ENCODE data around the gene PFN1.
"Not testable (repeated sequence)": the region's sequence is repeated elsewhere in the genome, so short reads cannot be mapped to it uniquely, and the experiment has no call there.

PFN1 gene

GRCh38 chr17:4921320-4921719 lies 27.0 kb downstream of the PFN1 start:
- DNase-seq (ENCODE audit: low read depth, low spot score), result no peak

- DNase-seq (ENCODE audit: low read depth, low spot score), result no peak
Measured at GRCh38 chr17:4920351-4921048, 27.8 kb downstream of the PFN1 start.

- no peak for DNase-seq (ENCODE audit: low read depth, low spot score)
Measured at GRCh38 chr17:4919511-4920047, 28.8 kb downstream of the PFN1 start.

GRCh38 chr17:4914551-4914950 lies 33.8 kb downstream of the PFN1 start:
- not testable (repeated sequence) for DNase-seq (ENCODE audit: low read depth, low spot score)

GRCh38 chr17:4913994-4914393 lies 34.3 kb downstream of the PFN1 start:
- DNase-seq (ENCODE audit: low read depth, low spot score), result no peak

- peak; percentile 34 for DNase-seq (ENCODE audit: low read depth, low spot score)
Measured at GRCh38 chr17:4908711-4909496, 39.4 kb downstream of the PFN1 start.

GRCh38 chr17:4908301-4908700 lies 40.0 kb downstream of the PFN1 start:
- no peak for DNase-seq (ENCODE audit: low read depth, low spot score)

- DNase-seq (ENCODE audit: low read depth, low spot score), result not testable (repeated sequence)
Measured at GRCh38 chr17:4906642-4907041, 41.7 kb downstream of the PFN1 start.

- peak; percentile 56 for DNase-seq (ENCODE audit: low read depth, low spot score)
Measured at GRCh38 chr17:4903051-4903818, 45.1 kb downstream of the PFN1 start, which contains the start of gene CHRNE. Gene CHRNE, minus strand, starts transcription at chr17:4903098. Its CDS starts 35 bp downstream, at chr17:4903063.

GRCh38 chr17:4902540-4902939 lies 45.8 kb downstream of the PFN1 start:
- no peak for DNase-seq (ENCODE audit: low read depth, low spot score)

- no peak for DNase-seq (ENCODE audit: low read depth, low spot score)
Measured at GRCh38 chr17:4901648-4902344, 46.5 kb downstream of the PFN1 start.

GRCh38 chr17:4901108-4901647 lies 47.2 kb downstream of the PFN1 start:
- DNase-seq (ENCODE audit: low read depth, low spot score), result no peak

- DNase-seq (ENCODE audit: low read depth, low spot score), result peak; percentile 28
Measured at GRCh38 chr17:4900231-4901107, 47.9 kb downstream of the PFN1 start.

GRCh38 chr17:4899341-4900230 lies 48.7 kb downstream of the PFN1 start, which contains the start of gene C17orf107:
Gene C17orf107, plus strand, starts transcription at chr17:4899536. Its CDS starts 227 bp downstream, at chr17:4899763.
- peak; percentile 85 for DNase-seq (ENCODE audit: low read depth, low spot score)

GRCh38 chr17:4898927-4899326 lies 49.4 kb downstream of the PFN1 start:
- DNase-seq (ENCODE audit: low read depth, low spot score), result no peak

GRCh38 chr17:4898351-4898750 lies 50.0 kb downstream of the PFN1 start:
- DNase-seq (ENCODE audit: low read depth, low spot score), result no peak

- no peak for DNase-seq (ENCODE audit: low read depth, low spot score)
Measured at GRCh38 chr17:4897785-4898184, 50.5 kb downstream of the PFN1 start.

GRCh38 chr17:4897198-4897687 lies 51.1 kb downstream of the PFN1 start:
- no peak for DNase-seq (ENCODE audit: low read depth, low spot score)
